Measurements from ENCODE around the gene DNAH8. TPM values are rescaled to one million over a fixed set of nuclear protein-coding genes. Genes with fewer than 3 reads are reported as not detected.

Gene DNAH8
- total RNA-seq, 4 donors from 2014 or later, result under 0.01 TPM; not detected in 3

DNA sequence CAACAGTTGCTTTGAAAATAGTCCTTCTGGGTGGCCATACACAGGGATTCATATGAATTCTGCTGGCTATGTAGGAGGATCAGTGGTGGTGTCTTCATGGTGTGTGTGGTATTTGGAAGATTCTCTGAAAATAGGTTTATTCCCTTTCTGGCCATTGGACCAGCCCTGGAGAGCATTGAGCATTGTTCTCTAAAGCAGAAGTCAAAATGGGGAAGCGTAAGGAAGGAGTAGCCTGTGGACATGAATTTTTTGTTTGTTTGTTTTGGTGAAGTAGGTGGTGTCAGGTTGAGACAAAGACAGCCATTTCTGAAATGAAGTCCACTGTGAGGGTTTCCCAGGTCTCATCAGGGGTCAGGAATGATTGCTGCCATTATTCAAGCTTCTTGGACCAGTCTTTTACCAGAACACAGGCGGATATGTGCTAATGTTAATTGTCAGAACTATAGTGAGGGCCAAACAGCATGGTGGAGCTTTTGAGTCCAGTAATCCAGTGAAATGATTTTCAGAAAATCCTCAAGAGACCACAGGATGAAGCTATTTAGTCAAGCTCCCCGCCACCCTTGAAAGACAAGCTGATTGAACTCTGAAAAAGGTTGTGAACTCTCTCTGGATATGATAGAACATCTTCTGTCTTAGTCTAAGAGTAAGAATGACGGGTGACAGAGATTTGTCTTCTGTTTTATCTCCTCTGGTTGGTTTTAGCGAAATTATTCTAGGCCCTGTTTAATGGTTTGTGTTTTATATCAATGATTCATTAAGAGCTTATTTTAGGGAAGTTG, 60.0 kb downstream of the DNAH8 start:
- Histone ChIP-seq H3K9me3 (no peaks in the 10 kb centered on the region), H3K27me3 (peaks cover 0 to 6% (median 0%) of the 10 kb centered on the region in 4 donors), H3K4me1 (no peaks in the 10 kb centered on the region), H3K27ac (replicated peaks in 1 of 4) (no peak overlapping the region), H3K4me3 (no peak overlapping the region), H3K36me3 (no peaks in the 10 kb centered on the region)
- intact Hi-C loops (cut with DNase I), result no loop called here
- DNase-seq (ENCODE audit: extremely low spot score), result no peak
- no peak for TF ChIP-seq POLR2AphosphoS5 (IDR thresholded peaks at IDR 0.05)
- TF ChIP-seq EP300 (IDR thresholded peaks at IDR 0.05), result no peak
- no peak for TF ChIP-seq POLR2A (IDR thresholded peaks at IDR 0.05; ENCODE audit: low read depth)
- TF ChIP-seq, protein P1, sequence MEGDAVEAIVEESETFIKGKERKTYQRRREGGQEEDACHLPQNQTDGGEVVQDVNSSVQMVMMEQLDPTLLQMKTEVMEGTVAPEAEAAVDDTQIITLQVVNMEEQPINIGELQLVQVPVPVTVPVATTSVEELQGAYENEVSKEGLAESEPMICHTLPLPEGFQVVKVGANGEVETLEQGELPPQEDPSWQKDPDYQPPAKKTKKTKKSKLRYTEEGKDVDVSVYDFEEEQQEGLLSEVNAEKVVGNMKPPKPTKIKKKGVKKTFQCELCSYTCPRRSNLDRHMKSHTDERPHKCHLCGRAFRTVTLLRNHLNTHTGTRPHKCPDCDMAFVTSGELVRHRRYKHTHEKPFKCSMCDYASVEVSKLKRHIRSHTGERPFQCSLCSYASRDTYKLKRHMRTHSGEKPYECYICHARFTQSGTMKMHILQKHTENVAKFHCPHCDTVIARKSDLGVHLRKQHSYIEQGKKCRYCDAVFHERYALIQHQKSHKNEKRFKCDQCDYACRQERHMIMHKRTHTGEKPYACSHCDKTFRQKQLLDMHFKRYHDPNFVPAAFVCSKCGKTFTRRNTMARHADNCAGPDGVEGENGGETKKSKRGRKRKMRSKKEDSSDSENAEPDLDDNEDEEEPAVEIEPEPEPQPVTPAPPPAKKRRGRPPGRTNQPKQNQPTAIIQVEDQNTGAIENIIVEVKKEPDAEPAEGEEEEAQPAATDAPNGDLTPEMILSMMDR (IDR thresholded peaks at IDR 0.05), result no peak
- 93% methylated on average over 5 of the region's 5 CpGs for WGBS

DNA sequence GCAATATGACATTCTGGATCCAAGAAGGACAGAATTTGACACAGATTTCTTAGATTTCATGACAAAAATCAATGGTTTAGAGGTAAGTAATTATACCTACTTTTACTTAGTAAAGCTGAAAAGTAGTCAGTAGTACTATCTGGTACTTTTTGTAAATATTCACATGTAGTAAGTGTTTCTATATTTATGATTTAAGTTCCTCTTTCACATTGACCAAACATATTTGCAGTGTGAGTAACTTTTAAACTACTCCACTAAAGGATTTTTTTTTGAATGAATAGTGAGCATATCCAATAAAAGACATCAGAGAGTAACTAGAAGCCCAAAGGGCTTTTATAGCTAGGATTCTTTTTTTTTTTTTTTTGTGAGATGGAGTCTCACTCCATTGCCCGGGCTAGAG, 60.8 kb downstream of the DNAH8 start:
- intact Hi-C loops (cut with DNase I), result no loop called here
- Histone ChIP-seq H3K9me3 (no peaks in the 10 kb centered on the region), H3K4me3 (no peak overlapping the region), H3K27ac (replicated peaks in 1 of 4) (no peak overlapping the region), H3K27me3 (peaks cover 0 to 6% (median 0%) of the 10 kb centered on the region in 4 donors), H3K4me1 (no peaks in the 10 kb centered on the region), H3K36me3 (no peaks in the 10 kb centered on the region)
- WGBS, result 100% methylated on average over 1 of the region's 1 CpG
- no peak for DNase-seq (ENCODE audit: extremely low spot score)
- TF ChIP-seq POLR2A (IDR thresholded peaks at IDR 0.05; ENCODE audit: low read depth) (no peak), POLR2AphosphoS5 (IDR thresholded peaks at IDR 0.05) (no peak), EP300 (IDR thresholded peaks at IDR 0.05) (no peak)
- TF ChIP-seq, protein P1 (IDR thresholded peaks at IDR 0.05), result no peak

DNA sequence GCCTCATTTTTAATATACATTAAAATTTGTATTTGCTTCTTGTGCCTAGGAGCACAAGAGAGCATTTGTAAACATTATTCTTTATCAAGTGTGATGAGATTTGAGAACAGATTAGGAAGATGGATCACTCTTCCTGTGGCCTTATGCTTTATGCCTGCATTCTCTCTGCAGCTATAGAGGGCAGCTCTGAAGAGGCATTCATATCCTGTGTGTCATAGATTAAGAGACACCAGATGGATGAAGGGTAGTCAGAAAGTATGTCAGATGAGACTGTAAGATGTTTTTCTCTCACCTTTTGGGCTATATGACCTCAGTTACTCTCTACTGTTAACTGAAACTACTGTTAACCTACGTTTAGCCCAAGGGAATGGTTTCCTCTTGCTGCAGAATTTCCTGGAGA, 61.4 kb downstream of the DNAH8 start:
- H3K36me3 ChIP-seq, result no peaks in the 10 kb centered on the region
- no peak for DNase-seq (ENCODE audit: extremely low spot score)
- peaks cover 0 to 6% (median 0%) of the 10 kb centered on the region in 4 donors for H3K27me3 ChIP-seq
- H3K4me1 ChIP-seq, result no peaks in the 10 kb centered on the region
- H3K9me3 ChIP-seq, result no peaks in the 10 kb centered on the region
- no peak overlapping the region for H3K27ac ChIP-seq (replicated peaks in 1 of 4)
- TF ChIP-seq POLR2A (IDR thresholded peaks at IDR 0.05; ENCODE audit: low read depth) (no peak), EP300 (IDR thresholded peaks at IDR 0.05) (no peak)
- TF ChIP-seq, protein P1 (IDR thresholded peaks at IDR 0.05), result no peak
- WGBS, result 23% methylated on average over 1 of the region's 1 CpG
- no peak overlapping the region for H3K4me3 ChIP-seq
- intact Hi-C loops (cut with DNase I), result no loop called here

DNA sequence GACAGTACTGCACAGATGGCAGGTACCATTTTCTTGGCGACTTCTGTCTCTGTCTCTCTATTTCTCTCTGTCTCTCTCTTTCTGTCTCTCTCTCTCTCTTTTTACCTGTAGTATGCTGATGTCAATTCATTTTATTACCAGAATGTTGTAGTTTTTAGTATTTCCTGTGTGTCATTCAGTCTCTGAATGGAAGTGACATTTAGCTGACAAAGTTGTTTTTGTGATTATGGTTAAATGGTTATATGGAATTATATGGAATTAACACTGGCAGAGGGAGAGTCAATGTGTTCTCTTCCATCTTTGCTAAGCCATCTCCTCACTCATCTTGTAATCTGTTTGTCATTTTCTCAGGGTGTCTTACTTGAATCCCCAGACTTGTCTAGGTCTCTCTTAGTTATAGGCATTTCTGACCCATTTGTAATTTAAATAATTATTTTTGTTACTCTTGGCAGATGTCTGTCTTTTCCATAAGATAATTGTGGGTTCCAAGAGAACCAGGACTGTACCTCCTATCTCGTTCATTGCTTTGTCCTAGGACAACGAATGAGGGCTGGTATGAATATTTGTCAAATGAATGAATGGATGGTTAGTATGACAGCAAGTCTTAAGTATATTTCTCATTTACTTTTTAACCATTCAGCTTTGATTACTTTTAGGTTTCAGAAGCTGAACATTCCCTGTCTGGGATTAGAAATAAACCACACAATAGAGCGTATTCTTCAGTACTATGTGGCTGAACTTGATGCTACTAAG, 64.4 kb downstream of the DNAH8 start:
- no peak for DNase-seq (ENCODE audit: extremely low spot score)
- no peak for TF ChIP-seq POLR2AphosphoS5 (IDR thresholded peaks at IDR 0.05)
- TF ChIP-seq, protein P1 (IDR thresholded peaks at IDR 0.05), result no peak
- TF ChIP-seq POLR2A (IDR thresholded peaks at IDR 0.05; ENCODE audit: low read depth), result no peak
- TF ChIP-seq EP300 (IDR thresholded peaks at IDR 0.05), result no peak
- intact Hi-C loops (cut with DNase I), result no loop called here
- H3K27ac ChIP-seq (replicated peaks in 1 of 4), result no peak overlapping the region
- 93% methylated on average over 4 of the region's 4 CpGs for WGBS
- no peak overlapping the region for H3K4me3 ChIP-seq
- H3K9me3 ChIP-seq, result no peaks in the 10 kb centered on the region
- peaks cover 0 to 10% (median 0%) of the 10 kb centered on the region in 4 donors for H3K27me3 ChIP-seq
- no peaks in the 10 kb centered on the region for H3K36me3 ChIP-seq
- no peaks in the 10 kb centered on the region for H3K4me1 ChIP-seq

Data from esophagus muscularis mucosa (tissue), 4 donors.